HEK293T (cell line): ENCODE data around the gene HOXB3.

Experiments used
- ARNT ChIP-seq: fragments of 450-650 bp; IDR thresholded peaks from 2 replicates; pipeline ENCODE4 v1.6.1; 2017; ENCODE audit warnings: mild to moderate bottlenecking
- BHLHE40 ChIP-seq: fragments of 450-650 bp; IDR thresholded peaks from 2 replicates; pipeline ENCODE4 v1.6.1; 2016; ENCODE audit warnings: mild to moderate bottlenecking, moderate library complexity, borderline replicate concordance
- ELF4 ChIP-seq: fragments of 450-650 bp; IDR thresholded peaks from 2 replicates; pipeline ENCODE4 v1.6.1; 2017; ENCODE audit warnings: antibody characterized with exemption
- FOXA1 ChIP-seq: fragments of 450-650 bp; IDR thresholded peaks from 2 replicates; pipeline ENCODE4 v1.6.1; 2016; ENCODE audit warnings: mild to moderate bottlenecking
- FOXK2 ChIP-seq: fragments of 450-650 bp; IDR thresholded peaks from 2 replicates; pipeline ENCODE4 v1.6.1; 2016; ENCODE audit warnings: mild to moderate bottlenecking
- FOXM1 ChIP-seq: fragments of 450-650 bp; IDR thresholded peaks from 2 replicates; pipeline ENCODE4 v1.6.1; 2017; ENCODE audit warnings: mild to moderate bottlenecking, borderline replicate concordance
- HDGF ChIP-seq: fragments of 450-650 bp; IDR thresholded peaks from 2 replicates; pipeline ENCODE4 v1.6.1; 2017; ENCODE audit warnings: antibody characterized with exemption, borderline replicate concordance
- PKNOX1 ChIP-seq: fragments of 450-650 bp; IDR thresholded peaks from 2 replicates; pipeline ENCODE4 v1.6.1; 2016
- SP1 ChIP-seq: fragments of 450-650 bp; IDR thresholded peaks from 2 replicates; pipeline ENCODE4 v1.6.1; 2017
- SUZ12 ChIP-seq: fragments of 450-650 bp; IDR thresholded peaks from 2 replicates; pipeline ENCODE4 v1.6.1; 2016; ENCODE audit warnings: mild to moderate bottlenecking
- TARDBP ChIP-seq: fragments of 450-650 bp; IDR thresholded peaks from 2 replicates; pipeline ENCODE4 v1.6.1; 2016
- ZNF384 ChIP-seq: fragments of 450-650 bp; IDR thresholded peaks from 2 replicates; pipeline ENCODE4 v1.6.1; 2016

- no peak for TF ChIP-seq ZNF384
- TF ChIP-seq PKNOX1 = no peak
- no peak for TF ChIP-seq HDGF
- TF ChIP-seq BHLHE40 = no peak
- no peak for TF ChIP-seq FOXK2
- no peak for TF ChIP-seq ARNT
- TF ChIP-seq SUZ12 = no peak
- TF ChIP-seq TARDBP = no peak
- TF ChIP-seq SP1 = no peak
- no peak for TF ChIP-seq FOXA1
- TF ChIP-seq ELF4 = no peak
- no peak for TF ChIP-seq FOXM1
Measured at GRCh38 chr17:48631693-48632578, 41.9 kb upstream of the HOXB3 start.
